Left ventricle myocardium inferior (tissue), 1 donor: Measurements from ENCODE around the gene DLK2. TPM values are rescaled to one million over a fixed set of nuclear protein-coding genes. Genes with fewer than 3 reads are reported as not detected.

Experiments
- DNase-seq: peaks from one replicate; pipeline ENCODE4 v3.0.0-alpha.2; 2020
- H3K27ac ChIP-seq: fragments of 200-600 bp; replicated peaks from 2 replicates; pipeline ENCODE4 v1.8.0; 2021
- H3K27me3 ChIP-seq: fragments of 200-600 bp; 2 replicates; pipeline ENCODE4 v1.8.0; 2021; ENCODE audit warnings: low read depth
- H3K36me3 ChIP-seq: fragments of 200-600 bp; 2 replicates; pipeline ENCODE4 v1.8.0; 2021
- H3K4me1 ChIP-seq: fragments of 200-600 bp; 2 replicates; pipeline ENCODE4 v1.8.0; 2021
- H3K4me3 ChIP-seq: fragments of 200-600 bp; 2 replicates; pipeline ENCODE4 v1.8.0; 2021; ENCODE audit warnings: mild to moderate bottlenecking, moderate library complexity
- H3K9me3 ChIP-seq: fragments of 200-600 bp; replicated peaks from 2 replicates; pipeline ENCODE4 v1.8.0; 2021
- CTCF ChIP-seq: fragments of 200-600 bp; IDR thresholded peaks from 2 replicates; pipeline ENCODE4 v1.8.0; 2021; ENCODE audit warnings: antibody characterized with exemption, mild to moderate bottlenecking, borderline replicate concordance
- intact Hi-C: fragments of 100-400 bp; cut with micrococcal nuclease; formaldehyde crosslinking; loops from one replicate; pipeline ENCODE4 v1.11.0; 2022
- total RNA-seq: library from RNA; stranded (reverse); fragmentation: NEBNext Ultra II Directional; extraction: Animal tissue kit (Norgen Biotek cat#: 25700); gene quantifications from one replicate; pipeline ENCODE4 v1.2.1, GENCODE V29; 2021
- donor health status: DM: no; HTN: yes; CAD: no; lungs with severe emphysema.

DLK2 gene
- total RNA-seq, 1 donor from 2014 or later, result 3.3 TPM

GRCh38 chr6:43494321-43494720 is 39.0 kb upstream of the DLK2 start:
- no peaks in the 10 kb centered on the region for H3K27me3 ChIP-seq
- DNase-seq, result no peak
- no peaks in the 10 kb centered on the region for H3K9me3 ChIP-seq
- H3K4me3 ChIP-seq, result no peak overlapping the region
- H3K27ac ChIP-seq, result peak overlapping the region; percentile 84
- H3K36me3 ChIP-seq, result peaks cover 18% of the 10 kb centered on the region
- intact Hi-C loops, result loop anchor here (5.0 to 10.0 kb wide), 2 partner anchors 42 to 110 kb away; no protein-coding TSS in a partner anchor
- TF ChIP-seq CTCF, result no peak
- no peaks in the 10 kb centered on the region for H3K4me1 ChIP-seq

- DNase-seq, result no peak
- H3K4me1 ChIP-seq, result no peaks in the 10 kb centered on the region
- intact Hi-C loops, result loop anchor here (5.0 to 10.0 kb wide), 2 partner anchors 42 to 109 kb away; no protein-coding TSS in a partner anchor
- H3K4me3 ChIP-seq, result no peak overlapping the region
- H3K27me3 ChIP-seq, result no peaks in the 10 kb centered on the region
- peak overlapping the region; percentile 84 for H3K27ac ChIP-seq
- no peaks in the 10 kb centered on the region for H3K9me3 ChIP-seq
- no peak for TF ChIP-seq CTCF
- peaks cover 13% of the 10 kb centered on the region for H3K36me3 ChIP-seq
Observed at GRCh38 chr6:43493833-43494232, 38.5 kb upstream of the DLK2 start.

GRCh38 chr6:43493230-43493629 is 37.9 kb upstream of the DLK2 start:
- Histone ChIP-seq H3K9me3 (no peaks in the 10 kb centered on the region), H3K27ac (peak overlapping the region; percentile 84), H3K27me3 (no peaks in the 10 kb centered on the region), H3K4me1 (no peaks in the 10 kb centered on the region), H3K36me3 (peaks cover 7% of the 10 kb centered on the region), H3K4me3 (no peak overlapping the region)
- DNase-seq, result no peak
- intact Hi-C loops, result loop anchor here (5.0 to 10.0 kb wide), 2 partner anchors 41 to 108 kb away; no protein-coding TSS in a partner anchor
- TF ChIP-seq CTCF, result no peak

- no peaks in the 10 kb centered on the region for H3K27me3 ChIP-seq
- H3K36me3 ChIP-seq, result peaks cover 2% of the 10 kb centered on the region
- no peak for DNase-seq
- H3K9me3 ChIP-seq, result no peaks in the 10 kb centered on the region
- no peak for TF ChIP-seq CTCF
- intact Hi-C loops, result loop anchor here (5.0 to 10.0 kb wide), 2 partner anchors 40 to 108 kb away; no protein-coding TSS in a partner anchor
- peak overlapping the region; percentile 84 for H3K27ac ChIP-seq
- peak overlapping the region; percentile 32 for H3K4me3 ChIP-seq
- H3K4me1 ChIP-seq, result no peaks in the 10 kb centered on the region
Observed at GRCh38 chr6:43492673-43493072, 37.3 kb upstream of the DLK2 start.

- no peaks in the 10 kb centered on the region for H3K36me3 ChIP-seq
- intact Hi-C loops, result loop anchor here (5.0 to 10.0 kb wide), 2 partner anchors 40 to 107 kb away; no protein-coding TSS in a partner anchor
- peak; percentile 88 for DNase-seq
- TF ChIP-seq CTCF, result no peak
- H3K27me3 ChIP-seq, result no peaks in the 10 kb centered on the region
- H3K4me1 ChIP-seq, result no peaks in the 10 kb centered on the region
- peak overlapping the region; percentile 32 for H3K4me3 ChIP-seq
- peak overlapping the region; percentile 84 for H3K27ac ChIP-seq
- no peaks in the 10 kb centered on the region for H3K9me3 ChIP-seq
Observed at GRCh38 chr6:43491750-43492661, 36.7 kb upstream of the DLK2 start.
